ENCODE results near the gene CCDC6.

The CCDC6 gene

GRCh38 chr10:59832506-59832905 lies 73.8 kb downstream of the CCDC6 start:
- Histone ChIP-seq H3K4me3 (ENCODE audit: low read depth, low read length) (no peak overlapping the region), H3K36me3 (ENCODE audit: control insufficient read depth in 2 of 2, insufficient read depth in 1 of 2, low read length in 2 of 2) (peaks cover 0 to 21% of the 10 kb centered on the region in 2 experiments; a peak in 2 of 3 replicates), H3K4me1 (ENCODE audit: control insufficient read depth, insufficient read depth, low read length) (peaks cover 3% of the 10 kb centered on the region; the same call in 1 of the 2 replicates), H3K27ac (ENCODE audit: extremely low read depth, low read depth, low read length) (no peak overlapping the region), H3K9me3 (ENCODE audit: control insufficient read depth, insufficient read depth, low read depth, low read length) (no peaks in the 10 kb centered on the region)
- ChIA-PET CTCF (interaction anchor here (0.6 to 3.0 kb wide), 9 partner anchors 13 to 880 kb away, joined by 3 to 31 read pairs (median 3); no protein-coding TSS in a partner anchor), POLR2A (interaction anchor here (1.8 kb wide), 1 partner anchor 74 kb away, joined by 5 read pairs; the partner anchor contains the start of gene CCDC6)
- TF ChIP-seq ZNF580 (tag by site-specific recombination; IDR thresholded peaks at IDR 0.05): no peak
- no peak for TF ChIP-seq ZNF544 (tag by site-specific recombination; IDR thresholded peaks at IDR 0.05)
- TF ChIP-seq HOXC10 (CRISPR knock-in tag; IDR thresholded peaks at IDR 0.05): no peak
- TF ChIP-seq KLF7 (tag by site-specific recombination; IDR thresholded peaks at IDR 0.05; ENCODE audit: borderline replicate concordance): no peak
- no peak for TF ChIP-seq ZNF670 (tag by site-specific recombination; IDR thresholded peaks at IDR 0.05; ENCODE audit: low read depth)
- TF ChIP-seq GLIS2 (tag by site-specific recombination; IDR thresholded peaks at IDR 0.05): no peak
- no peak for TF ChIP-seq KLF10 (tag by site-specific recombination; IDR thresholded peaks at IDR 0.05)
- TF ChIP-seq ZSCAN5A (tag by site-specific recombination; IDR thresholded peaks at IDR 0.05): no peak

DNA sequence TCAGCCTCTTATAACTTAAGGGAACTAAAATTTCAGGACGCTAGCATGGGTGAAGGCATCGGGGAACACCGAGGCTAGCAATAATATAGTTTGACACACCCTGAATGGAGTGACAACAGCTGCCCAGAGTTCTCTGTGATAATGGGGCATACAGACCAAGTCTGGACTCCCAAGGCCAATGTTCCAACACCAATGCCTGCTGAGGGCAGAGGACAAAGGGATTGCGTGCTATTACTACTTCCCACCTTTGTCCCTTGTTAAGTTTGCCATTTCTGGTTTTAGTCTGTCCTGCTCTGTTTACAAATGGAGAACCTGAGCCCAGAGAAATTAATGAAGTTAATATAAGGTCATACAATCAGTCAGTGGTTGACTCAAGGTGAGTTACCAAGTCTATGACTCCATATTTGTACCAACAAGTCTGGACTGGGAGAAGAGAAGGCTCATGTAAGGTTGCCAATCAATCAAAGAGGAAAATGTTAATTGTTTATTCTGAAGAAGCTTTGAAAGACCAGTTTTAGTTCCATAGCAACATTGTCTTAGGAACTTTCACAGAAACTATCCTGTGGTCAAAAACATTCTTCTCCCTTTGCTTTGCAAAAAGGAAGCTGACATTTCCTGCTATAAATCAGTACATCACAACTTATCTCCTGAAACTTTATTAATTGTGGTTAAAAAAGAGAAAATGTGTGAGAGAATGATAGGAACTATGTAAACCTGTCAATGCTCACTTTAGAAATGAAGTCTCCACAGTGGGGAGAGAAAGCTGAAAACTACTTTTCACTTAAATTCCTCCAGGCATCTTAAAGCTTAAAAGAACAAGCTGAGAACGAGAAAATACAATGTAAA lies 74.5 kb downstream of the CCDC6 start:
- Histone ChIP-seq H3K4me3 (ENCODE audit: low read depth, low read length) (no peak overlapping the region), H3K27ac (ENCODE audit: extremely low read depth, low read depth, low read length) (no peak overlapping the region), H3K4me1 (ENCODE audit: control insufficient read depth, insufficient read depth, low read length) (peaks cover 3% of the 10 kb centered on the region; the same call in 1 of the 2 replicates), H3K9me3 (ENCODE audit: control insufficient read depth, insufficient read depth, low read depth, low read length) (no peaks in the 10 kb centered on the region), H3K36me3 (ENCODE audit: control insufficient read depth in 2 of 2, insufficient read depth in 1 of 2, low read length in 2 of 2) (peaks cover 0 to 21% of the 10 kb centered on the region in 2 experiments; a peak in 2 of 3 replicates)
- CTCF ChIA-PET: interaction anchor here (0.8 to 3.0 kb wide), 10 partner anchors 12 to 879 kb away, joined by 3 to 31 read pairs (median 3); no protein-coding TSS in a partner anchor
- TF ChIP-seq, protein P1, sequence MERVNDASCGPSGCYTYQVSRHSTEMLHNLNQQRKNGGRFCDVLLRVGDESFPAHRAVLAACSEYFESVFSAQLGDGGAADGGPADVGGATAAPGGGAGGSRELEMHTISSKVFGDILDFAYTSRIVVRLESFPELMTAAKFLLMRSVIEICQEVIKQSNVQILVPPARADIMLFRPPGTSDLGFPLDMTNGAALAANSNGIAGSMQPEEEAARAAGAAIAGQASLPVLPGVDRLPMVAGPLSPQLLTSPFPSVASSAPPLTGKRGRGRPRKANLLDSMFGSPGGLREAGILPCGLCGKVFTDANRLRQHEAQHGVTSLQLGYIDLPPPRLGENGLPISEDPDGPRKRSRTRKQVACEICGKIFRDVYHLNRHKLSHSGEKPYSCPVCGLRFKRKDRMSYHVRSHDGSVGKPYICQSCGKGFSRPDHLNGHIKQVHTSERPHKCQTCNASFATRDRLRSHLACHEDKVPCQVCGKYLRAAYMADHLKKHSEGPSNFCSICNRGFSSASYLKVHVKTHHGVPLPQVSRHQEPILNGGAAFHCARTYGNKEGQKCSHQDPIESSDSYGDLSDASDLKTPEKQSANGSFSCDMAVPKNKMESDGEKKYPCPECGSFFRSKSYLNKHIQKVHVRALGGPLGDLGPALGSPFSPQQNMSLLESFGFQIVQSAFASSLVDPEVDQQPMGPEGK (tag by site-specific recombination; IDR thresholded peaks at IDR 0.05): no peak
- no peak for TF ChIP-seq ZNF121 (tag by site-specific recombination; IDR thresholded peaks at IDR 0.05)
- TF ChIP-seq, protein P2, sequence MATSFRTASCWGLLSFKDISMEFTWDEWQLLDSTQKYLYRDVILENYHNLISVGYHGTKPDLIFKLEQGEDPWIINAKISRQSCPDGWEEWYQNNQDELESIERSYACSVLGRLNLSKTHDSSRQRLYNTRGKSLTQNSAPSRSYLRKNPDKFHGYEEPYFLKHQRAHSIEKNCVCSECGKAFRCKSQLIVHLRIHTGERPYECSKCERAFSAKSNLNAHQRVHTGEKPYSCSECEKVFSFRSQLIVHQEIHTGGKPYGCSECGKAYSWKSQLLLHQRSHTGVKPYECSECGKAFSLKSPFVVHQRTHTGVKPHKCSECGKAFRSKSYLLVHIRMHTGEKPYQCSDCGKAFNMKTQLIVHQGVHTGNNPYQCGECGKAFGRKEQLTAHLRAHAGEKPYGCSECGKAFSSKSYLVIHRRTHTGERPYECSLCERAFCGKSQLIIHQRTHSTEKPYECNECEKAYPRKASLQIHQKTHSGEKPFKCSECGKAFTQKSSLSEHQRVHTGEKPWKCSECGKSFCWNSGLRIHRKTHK (tag by site-specific recombination; IDR thresholded peaks at IDR 0.05): no peak
- TF ChIP-seq ZNF341 (tag by site-specific recombination; IDR thresholded peaks at IDR 0.05; ENCODE audit: low read depth): no peak
- TF ChIP-seq, protein P3, sequence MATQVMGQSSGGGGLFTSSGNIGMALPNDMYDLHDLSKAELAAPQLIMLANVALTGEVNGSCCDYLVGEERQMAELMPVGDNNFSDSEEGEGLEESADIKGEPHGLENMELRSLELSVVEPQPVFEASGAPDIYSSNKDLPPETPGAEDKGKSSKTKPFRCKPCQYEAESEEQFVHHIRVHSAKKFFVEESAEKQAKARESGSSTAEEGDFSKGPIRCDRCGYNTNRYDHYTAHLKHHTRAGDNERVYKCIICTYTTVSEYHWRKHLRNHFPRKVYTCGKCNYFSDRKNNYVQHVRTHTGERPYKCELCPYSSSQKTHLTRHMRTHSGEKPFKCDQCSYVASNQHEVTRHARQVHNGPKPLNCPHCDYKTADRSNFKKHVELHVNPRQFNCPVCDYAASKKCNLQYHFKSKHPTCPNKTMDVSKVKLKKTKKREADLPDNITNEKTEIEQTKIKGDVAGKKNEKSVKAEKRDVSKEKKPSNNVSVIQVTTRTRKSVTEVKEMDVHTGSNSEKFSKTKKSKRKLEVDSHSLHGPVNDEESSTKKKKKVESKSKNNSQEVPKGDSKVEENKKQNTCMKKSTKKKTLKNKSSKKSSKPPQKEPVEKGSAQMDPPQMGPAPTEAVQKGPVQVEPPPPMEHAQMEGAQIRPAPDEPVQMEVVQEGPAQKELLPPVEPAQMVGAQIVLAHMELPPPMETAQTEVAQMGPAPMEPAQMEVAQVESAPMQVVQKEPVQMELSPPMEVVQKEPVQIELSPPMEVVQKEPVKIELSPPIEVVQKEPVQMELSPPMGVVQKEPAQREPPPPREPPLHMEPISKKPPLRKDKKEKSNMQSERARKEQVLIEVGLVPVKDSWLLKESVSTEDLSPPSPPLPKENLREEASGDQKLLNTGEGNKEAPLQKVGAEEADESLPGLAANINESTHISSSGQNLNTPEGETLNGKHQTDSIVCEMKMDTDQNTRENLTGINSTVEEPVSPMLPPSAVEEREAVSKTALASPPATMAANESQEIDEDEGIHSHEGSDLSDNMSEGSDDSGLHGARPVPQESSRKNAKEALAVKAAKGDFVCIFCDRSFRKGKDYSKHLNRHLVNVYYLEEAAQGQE (tag by site-specific recombination; IDR thresholded peaks at IDR 0.05): no peak
- no peak for TF ChIP-seq ZNF366 (tag by site-specific recombination; conservative IDR thresholded peaks at IDR 0.05)
- no peak for TF ChIP-seq HOXC10 (CRISPR knock-in tag; IDR thresholded peaks at IDR 0.05)
- no peak for TF ChIP-seq ZNF791 (tag by site-specific recombination; IDR thresholded peaks at IDR 0.05)
- POLR2A ChIA-PET: interaction anchor here (1.8 kb wide), 1 partner anchor 74 kb away, joined by 5 read pairs; the partner anchor contains the start of gene CCDC6
